ENCODE results near the gene DRAM2. TPM values are rescaled to one million over a fixed set of nuclear protein-coding genes. Genes with fewer than 3 reads are reported as not detected.

Gene DRAM2
- total and polyA plus RNA-seq, 2 of the 4 experiments (the other 2 are of a cell fraction): 31.4 to 66.3 TPM

DNA sequence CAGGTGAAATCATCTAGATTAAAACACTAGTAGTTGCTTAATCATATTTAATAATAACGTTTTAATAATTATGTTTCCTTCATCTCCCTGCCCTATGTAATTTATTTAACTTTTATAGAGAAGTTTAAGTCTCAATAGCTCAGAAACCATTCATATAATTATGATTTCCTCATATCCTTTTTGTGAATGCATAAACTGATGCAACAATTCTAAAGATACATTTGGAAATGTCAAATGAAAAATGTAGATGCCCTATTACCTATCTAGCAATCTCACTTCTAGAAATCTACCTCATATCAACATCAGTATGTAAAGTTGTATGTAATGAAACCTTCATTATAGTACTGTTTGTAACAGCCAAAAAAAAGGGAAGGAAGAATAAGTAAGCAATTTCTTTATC lies 10.5 kb downstream of the DRAM2 start:
- Histone ChIP-seq H3K36me3 (ENCODE audit: control insufficient read depth, insufficient read depth, low read length) (peaks cover 7% of the 10 kb centered on the region), H3K4me1 (ENCODE audit: control insufficient read depth, insufficient read depth, low read length) (no peaks in the 10 kb centered on the region), H3K23ac (ENCODE audit: low read depth, low read length) (no peak overlapping the region), H4K20me1 (ENCODE audit: insufficient read depth, low read length) (no peaks in the 10 kb centered on the region), H3K4me2 (ENCODE audit: low read depth, low read length) (no peak overlapping the region), H2BK15ac (ENCODE audit: low read depth, low read length) (no peak overlapping the region), H4K8ac (ENCODE audit: low read depth in 2 of 2, low read length in 2 of 2) (no peak overlapping the region), H2AK9ac (replicated peaks; ENCODE audit: low read depth, low read length, poor library complexity) (no peak overlapping the region), H3K9me3 (ENCODE audit: control insufficient read depth, insufficient read depth, low read length) (no peaks in the 10 kb centered on the region), H2BK5ac (ENCODE audit: low read depth, low read length, poor library complexity, severe bottlenecking) (no peak overlapping the region), H3K9ac (ENCODE audit: low read depth, low read length) (no peak overlapping the region), H3K79me1 (ENCODE audit: low read depth in 1 of 2, low read length in 2 of 2) (no peaks in the 10 kb centered on the region; a peak in 1 of 4 replicates), H3K9me1 (ENCODE audit: insufficient read depth, low read length) (no peaks in the 10 kb centered on the region; the same call in 1 of the 2 replicates), H3K27ac (ENCODE audit: insufficient read depth, low read length) (no peak overlapping the region), H2BK20ac (ENCODE audit: low read depth, low read length) (no peak overlapping the region), H3K27me3 (ENCODE audit: control insufficient read depth, insufficient read depth, low read length) (no peaks in the 10 kb centered on the region), H4K5ac (ENCODE audit: low read depth, low read length) (no peak overlapping the region), H3K18ac (ENCODE audit: low read depth, low read length) (no peak overlapping the region), H2AK5ac (ENCODE audit: low read depth, low read length) (no peak overlapping the region), H4K91ac (ENCODE audit: insufficient read depth, low read depth, low read length) (no peak overlapping the region), H3K4me3 (ENCODE audit: insufficient read depth, low read depth, low read length) (no peak overlapping the region), H2AFZ (replicated peaks; ENCODE audit: low read length, poor library complexity) (no peak overlapping the region), H3K4ac (ENCODE audit: low read depth, low read length) (no peak overlapping the region), H3K14ac (replicated peaks; ENCODE audit: low read depth, low read length) (no peak overlapping the region), H3K56ac (ENCODE audit: extremely low read depth, insufficient read depth, low read length) (no peak overlapping the region), H2BK120ac (ENCODE audit: low read depth, low read length) (no peak overlapping the region)
- TF ChIP-seq CEBPB (IDR thresholded peaks at IDR 0.05; ENCODE audit: low read depth, low read length) (no peak), NFE2L2 (IDR thresholded peaks at IDR 0.05; ENCODE audit: low read depth, low read length) (no peak)
- dilution Hi-C loops (cut with HindIII; ENCODE audit: low sequenced_read_pairs, unreplicated experiment) (no loop called here), in situ Hi-C loops (cut with MboI; ENCODE audit: low sequenced_read_pairs) (no loop called here), intact Hi-C loops (cut with micrococcal nuclease) (no loop called here)
- no TSS peak for BruUV-seq (replicated peaks)
- ATAC-seq (ENCODE audit: low read depth): no peak
- ChIA-PET POLR2A (ENCODE audit: unreplicated experiment) (no interaction called here), CTCF (no interaction called here)
- no peak for DNase-seq
- WGBS, 2 experiments (ENCODE audit: extremely low coverage in 2 of 2, insufficient read length in 1 of 2): no CpG with 5 or more reads among the region's 1 CpG
